HG02840 (cell line): ENCODE results near the gene SYT3.
"Not testable (repeated sequence)": the region's sequence is repeated elsewhere in the genome, so short reads cannot be mapped to it uniquely, and the experiment has no call there.

Experiments used
- ATAC-seq: cut with Tn5 transposase; IDR thresholded peaks from one replicate; pipeline ENCODE4 v1.9.1; 2021; ENCODE audit warnings: mild to moderate bottlenecking, moderate library complexity, moderate number of reproducible peaks; ENCODE audit not compliant: unreplicated experiment, low FRiP score

Gene SYT3

DNA sequence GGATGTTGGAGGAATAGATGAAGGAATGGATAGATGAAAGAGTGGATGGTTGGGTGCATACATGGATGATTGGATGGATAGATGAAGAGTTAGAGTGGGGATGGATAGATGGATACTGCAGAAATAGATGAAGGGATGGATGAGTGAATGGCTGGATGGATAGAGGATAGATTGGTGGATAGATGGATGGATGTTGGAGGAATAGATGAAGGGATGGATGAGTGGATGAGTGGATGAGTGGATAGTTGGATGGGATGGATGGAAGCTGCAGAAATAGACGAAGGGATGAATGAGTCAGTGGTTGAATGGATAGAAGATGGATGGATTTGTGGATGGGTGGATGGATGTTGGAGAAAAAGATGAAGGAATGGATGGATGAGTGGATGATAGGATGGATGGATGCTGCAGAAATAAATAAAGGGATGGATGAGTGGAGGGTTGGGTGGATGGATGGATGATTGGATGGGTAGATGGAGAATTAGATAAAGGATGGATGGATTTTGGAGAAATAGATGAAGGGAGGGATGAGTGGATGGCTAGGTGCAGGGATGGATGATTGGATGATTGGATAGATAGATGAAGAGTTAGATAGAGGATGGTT, 4.7 kb upstream of the SYT3 start:
- no peak for ATAC-seq

DNA sequence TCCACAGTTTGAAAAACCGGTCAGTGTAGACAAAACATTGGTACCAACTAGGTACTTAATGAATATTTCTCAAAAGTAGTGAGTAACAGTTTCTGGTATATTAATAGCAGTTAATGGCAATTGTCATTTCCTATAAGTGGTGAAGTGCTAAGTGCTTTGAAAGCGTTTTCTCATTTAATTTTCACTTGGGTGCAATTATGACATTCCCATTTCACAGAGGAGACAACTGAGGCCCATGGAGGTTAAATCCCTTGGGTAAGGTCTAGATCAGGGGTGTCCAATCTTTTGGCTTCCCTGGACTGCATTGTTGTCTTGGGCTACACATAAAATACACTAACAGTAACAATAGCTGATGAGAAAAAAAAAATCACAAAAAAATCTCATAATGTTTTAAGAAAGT, 687 bp upstream of the SYT3 start:
- ATAC-seq = no peak

DNA sequence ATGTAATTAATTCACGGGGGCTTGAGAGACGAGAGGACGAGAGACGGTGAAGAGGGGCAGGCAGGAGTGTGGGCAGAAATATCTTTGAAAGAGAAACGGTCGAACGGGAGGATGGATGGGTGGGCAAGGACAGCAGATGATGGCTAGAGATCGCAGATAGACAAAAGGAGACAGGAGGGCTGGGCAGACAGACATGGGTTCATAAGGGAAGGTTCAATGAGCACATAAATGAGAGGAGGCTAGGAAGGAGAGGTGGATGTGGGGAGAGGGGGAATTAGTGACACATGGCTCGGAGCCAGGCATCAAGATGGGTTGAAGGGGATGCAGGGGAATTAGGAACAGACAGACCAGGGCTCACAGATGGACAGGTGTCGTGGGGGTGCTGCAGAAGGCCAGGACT, 1.1 kb downstream of the SYT3 start:
- no peak for ATAC-seq

DNA sequence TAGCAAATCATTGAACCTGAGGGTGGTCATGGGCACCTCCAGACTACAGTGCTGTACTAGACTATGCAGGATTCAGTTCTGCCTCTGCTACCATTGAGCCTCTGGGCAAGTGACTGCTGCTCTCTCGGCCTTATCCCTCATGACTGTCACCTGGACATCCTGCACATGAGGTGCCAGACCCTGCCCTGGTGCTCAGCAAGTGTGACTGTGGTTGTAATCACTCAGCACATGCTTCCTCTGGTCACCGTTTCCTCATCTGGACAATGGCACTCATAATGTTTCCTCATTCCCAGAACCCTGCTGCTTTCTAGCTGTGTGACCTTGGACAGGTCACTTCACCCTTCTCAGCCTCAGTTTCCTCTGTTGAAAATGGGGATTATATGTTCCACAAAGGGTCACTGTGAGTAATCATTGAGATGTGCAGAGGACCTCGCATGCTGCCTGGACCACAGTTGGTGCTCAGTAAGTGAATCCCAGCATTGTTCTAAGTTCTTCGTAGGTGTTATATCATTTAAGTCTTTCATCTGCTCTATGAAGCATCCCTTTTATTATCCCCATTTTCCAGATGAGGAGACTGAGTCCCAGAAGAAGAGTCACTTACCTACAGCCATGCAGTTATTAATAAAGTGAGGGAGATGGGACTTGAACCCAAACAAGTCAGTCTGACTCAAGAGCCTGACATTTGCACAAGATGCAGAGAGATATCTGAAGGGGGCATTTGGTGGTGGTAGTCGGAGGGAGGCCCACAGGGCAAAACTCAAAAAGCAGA, 3.2 kb downstream of the SYT3 start:
- ATAC-seq = no peak

DNA sequence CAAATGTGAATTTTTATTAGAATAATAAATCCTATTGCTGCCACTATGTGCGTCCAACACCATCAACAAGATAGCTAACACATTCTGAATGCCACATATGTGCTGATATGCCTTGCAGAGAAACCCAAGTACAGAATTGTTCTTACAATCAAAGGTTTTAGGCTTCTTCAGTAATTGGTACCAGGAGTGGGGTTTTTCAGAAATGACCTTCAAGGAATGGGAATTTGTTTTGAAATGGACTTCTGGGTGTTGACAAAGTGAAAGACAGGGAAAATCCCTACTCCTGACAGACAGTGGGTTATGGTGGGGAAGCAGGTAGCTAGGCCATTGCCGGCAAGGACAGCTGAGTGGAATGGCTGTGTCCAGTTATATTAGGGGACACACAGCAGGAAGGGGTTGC, 5.7 kb downstream of the SYT3 start:
- ATAC-seq = no peak

DNA sequence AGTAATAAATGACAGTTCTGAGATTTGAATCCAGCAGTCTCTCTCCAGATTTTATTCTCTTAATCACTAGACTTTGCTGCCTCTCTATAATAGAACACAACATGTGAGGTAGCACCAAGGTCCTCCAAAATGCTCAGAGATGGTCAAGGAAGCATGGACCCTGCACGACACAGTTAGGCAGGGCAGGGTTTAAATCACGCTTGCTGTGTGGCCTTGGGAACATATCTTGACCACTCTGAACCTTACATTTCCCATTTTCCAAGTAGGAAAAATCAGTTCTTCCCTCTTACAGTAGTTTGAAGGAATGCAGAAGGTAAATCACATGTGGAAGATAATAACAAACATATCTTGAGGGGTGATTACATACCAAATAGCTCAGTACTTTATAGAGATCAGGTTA, 6.3 kb downstream of the SYT3 start:
- no peak for ATAC-seq

DNA sequence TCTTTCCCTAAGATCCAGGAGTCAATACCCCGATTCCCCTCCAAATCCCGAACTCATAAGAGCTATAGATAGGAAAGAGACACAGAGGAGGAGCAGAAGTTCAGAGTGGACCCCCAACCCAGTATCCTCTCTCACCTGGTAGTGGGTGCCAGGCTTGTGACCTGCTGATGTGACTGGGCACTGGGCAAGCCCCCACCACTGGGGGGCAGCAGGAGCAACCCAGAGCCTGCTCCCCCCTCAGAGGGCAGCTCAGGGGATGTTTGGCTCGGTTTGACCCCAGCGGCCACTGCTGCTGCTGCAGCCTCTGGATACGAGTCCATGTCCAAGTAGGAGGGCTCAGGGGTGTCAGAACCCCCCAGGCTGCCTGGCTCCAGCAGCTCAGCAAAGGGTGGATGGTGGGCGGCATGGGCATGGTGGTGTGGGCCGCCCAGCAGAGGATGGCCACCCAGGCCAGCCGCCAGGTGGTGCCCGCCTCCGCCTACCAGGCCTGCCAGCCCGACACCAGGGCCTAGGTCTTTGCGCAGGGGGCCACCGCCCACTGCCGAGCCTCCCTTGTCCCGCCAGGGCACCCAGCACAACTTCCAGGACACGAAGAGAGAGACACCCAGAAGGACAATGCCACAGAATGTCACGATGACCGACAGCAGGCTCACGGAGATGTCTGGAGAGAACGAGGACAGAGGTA, 7.4 kb downstream of the SYT3 start:
- ATAC-seq = no peak

DNA sequence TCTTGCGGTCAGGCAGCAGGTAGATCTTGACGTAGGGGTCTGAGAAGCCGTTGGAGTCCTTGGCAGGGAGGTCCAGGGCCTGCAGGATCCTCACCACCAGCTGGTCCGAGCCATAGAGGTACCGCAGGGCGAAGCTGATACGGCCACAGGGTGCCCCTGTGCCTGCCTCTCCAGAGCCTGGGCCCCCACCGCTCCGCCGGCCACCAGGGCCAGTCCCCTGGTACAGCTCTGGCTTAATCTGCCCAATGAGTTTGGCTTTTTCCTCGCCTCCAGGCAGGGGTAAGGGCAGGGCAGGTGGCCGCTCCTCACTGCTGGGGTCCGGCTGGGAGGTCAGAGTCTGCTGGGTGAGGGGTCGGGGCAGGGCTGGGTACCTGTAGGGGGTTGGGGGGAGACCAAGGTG, 9.9 kb downstream of the SYT3 start:
- no peak for ATAC-seq

DNA sequence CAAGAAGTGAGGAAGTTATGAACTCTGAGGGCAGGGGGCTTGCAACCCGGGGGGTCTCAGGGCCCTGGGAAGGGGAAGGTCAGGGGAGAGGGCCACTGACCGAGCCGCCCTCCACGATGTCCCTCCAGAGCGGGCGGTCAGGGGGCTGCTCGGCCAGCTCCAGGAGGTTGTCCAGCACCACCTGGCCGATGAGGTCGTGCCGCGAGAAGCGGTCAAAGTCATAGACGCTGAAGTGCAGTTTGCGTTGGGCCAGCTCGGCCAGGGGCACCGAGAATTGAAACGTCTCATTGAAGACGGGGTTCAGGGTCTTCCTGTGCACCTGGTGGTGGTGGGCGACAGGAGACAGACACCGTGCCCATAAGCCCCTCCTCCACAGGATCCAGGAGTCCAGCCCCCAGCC, 10.5 kb downstream of the SYT3 start:
- no peak for ATAC-seq

DNA sequence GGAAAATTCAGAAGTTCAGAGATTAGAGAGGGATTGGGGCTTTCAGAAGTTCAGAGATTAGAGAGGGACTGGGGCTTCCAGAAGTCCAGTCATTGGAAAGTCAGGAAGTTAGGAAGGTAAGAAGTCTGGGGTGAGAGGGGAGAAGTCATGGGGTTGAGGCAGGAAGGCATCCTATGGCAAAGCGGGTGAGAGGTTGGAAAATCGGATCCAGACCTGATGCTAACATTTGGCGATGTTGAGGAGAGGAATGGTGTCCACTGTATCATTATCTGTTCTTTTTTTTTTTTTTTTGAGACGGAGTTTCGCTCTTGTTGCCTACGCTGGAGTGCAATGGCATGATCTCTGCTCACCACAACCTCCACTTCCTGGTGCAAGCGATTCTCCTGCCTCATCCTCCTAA, 11.1 kb downstream of the SYT3 start:
- no peak for ATAC-seq

DNA sequence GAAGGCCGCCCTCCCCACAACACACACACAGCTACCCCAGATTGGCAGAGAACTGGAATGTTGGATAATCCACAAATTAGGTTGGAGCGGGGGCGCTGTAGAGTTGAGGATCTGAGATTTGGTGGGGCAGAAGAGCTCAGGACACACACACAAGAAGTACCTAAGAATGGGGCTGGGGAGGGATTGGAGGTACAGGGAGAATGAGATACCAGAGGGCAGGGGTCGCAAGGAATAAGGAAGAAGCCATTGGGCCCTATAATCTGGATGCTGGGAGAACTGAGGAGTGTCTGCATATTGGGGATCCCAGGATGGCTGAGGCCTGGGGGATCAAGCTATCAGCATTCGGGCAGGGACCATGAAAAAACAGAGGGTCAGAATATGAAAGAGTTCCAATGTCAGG, 11.5 kb downstream of the SYT3 start:
- no peak for ATAC-seq

DNA sequence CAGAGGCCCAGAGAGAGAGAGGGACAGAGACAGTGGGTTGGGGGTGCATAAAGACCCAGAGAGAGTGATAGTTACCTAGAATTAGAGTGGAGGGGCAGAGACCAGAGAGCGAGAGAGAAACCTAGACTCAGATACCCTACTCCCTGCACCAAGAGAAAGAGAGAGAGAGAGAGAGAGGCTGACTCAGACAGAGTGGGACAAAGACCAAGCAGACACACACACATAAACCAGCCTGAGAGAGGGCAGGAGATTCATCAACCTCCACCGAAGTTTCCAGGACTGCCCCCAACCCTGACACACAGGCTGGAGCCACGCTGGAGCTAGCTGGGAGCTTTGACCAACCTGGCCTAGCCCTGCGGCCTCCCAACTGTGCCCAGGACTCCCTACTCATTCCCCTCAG, 12.9 kb downstream of the SYT3 start:
- no peak for ATAC-seq

DNA sequence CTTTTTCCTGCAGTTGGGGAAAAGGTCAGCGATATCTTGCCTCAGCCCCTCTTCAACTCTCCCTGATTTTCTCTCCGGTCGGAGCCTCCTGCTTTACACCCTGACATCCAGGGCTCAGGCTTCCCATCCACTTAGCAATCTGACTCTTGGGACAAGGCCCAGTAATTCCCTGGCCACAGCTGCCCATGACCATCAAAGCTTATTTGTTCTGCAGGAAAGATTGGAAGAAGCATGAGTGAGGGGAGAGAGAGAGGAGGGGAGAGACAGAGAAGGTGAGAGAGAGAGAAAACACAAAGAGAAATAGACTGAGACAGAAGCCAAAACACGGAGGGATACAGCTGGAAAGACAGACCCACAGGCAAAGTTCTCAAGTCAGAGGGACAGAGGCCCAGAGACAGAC, 13.7 kb downstream of the SYT3 start:
- no peak for ATAC-seq

DNA sequence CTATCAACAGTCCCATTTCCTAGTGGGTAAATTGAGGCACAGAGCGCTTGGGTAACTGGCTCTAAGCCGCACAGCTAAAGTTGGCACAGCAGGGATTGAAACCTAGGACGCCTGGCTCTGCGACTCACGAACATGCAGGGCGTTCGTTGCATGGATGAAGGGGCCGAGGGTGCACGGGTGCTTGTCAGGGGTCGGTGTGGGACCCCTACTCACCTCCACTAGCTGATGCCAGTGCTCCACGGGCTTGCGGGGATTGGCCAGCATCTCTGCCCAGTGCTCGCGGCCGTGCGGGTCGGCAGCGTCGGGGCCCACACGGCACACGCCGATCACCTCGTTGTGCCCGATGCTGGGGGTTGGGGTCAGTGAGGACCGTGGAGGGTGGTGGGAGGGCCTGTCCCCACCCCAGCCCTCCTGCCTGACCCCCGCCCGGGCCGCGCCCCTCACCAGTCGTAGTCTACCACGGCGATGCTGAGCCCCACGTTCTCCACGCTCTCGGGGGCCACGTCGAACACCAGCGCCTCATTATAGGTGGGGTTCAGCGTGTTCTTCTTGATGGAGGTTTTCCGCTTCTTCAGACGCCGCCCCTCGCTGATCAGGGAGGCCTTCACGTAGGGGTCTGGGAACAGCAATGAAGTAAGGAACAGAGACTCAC, 14.6 kb downstream of the SYT3 start:
- no peak for ATAC-seq

DNA sequence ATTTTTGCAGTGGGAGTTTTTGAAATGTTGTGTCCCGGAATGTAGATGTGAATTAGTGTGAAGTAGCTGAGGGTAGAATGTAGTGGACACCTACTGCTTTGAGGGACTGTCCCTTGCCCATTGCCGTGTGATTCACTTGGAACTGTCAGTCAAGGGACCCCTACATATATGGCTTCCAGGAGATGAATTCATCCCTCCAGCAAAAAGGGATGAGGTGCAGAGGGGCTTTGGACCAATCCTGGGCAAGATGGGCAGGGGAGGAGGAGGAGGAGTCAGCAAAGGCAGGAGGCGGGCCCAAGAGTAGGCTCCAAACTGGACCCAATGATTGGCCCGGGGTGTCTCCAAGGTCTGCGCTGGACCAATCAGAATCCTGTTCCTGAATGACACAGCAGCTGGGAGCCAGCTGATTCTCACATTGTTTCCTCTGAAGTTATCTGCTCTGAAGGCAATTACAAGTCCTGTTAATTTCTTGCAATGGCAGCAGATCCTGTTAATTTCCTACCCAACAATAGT, 19.2 kb downstream of the SYT3 start:
- not testable (repeated sequence) for ATAC-seq

DNA sequence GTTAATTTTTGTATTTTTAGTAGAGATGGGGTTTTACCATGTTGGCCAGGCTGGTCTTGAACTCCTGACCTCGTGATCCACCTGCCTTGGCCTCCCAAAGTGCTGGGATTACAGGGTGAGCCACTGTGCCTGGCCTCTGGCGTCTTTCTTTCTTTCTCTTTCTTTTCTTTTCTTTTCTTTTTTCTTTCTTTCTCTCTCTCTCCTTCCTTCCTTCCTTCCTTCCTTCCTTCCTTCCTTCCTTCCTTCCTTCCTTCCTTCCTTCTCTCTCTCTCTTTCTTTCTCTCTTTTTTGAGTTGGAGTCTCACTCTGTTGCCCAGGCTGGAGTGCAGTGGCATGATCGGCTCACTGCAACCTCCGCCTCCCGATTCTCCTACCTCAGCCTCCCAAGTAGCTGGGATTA, 20.5 kb downstream of the SYT3 start:
- ATAC-seq = not testable (repeated sequence)

DNA sequence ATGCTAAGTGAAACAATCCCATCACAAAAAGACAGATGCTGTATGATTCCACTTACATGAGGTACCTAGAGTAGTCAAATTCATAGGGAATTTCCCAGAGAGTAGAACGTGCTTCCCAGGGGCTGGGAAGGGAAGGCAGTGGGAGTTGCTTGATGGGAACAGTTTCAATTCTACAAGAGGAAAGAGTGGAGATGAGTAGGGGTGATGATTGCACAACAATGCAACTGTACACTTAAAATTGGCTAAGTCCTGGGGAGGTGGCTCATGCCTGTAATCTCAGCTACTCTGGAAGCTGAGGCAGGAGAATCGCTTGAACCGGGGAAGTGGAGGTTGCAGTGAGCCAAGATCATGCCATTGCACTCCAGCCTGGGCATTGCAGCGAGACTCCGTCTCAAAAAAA, 21.3 kb downstream of the SYT3 start:
- not testable (repeated sequence) for ATAC-seq

DNA sequence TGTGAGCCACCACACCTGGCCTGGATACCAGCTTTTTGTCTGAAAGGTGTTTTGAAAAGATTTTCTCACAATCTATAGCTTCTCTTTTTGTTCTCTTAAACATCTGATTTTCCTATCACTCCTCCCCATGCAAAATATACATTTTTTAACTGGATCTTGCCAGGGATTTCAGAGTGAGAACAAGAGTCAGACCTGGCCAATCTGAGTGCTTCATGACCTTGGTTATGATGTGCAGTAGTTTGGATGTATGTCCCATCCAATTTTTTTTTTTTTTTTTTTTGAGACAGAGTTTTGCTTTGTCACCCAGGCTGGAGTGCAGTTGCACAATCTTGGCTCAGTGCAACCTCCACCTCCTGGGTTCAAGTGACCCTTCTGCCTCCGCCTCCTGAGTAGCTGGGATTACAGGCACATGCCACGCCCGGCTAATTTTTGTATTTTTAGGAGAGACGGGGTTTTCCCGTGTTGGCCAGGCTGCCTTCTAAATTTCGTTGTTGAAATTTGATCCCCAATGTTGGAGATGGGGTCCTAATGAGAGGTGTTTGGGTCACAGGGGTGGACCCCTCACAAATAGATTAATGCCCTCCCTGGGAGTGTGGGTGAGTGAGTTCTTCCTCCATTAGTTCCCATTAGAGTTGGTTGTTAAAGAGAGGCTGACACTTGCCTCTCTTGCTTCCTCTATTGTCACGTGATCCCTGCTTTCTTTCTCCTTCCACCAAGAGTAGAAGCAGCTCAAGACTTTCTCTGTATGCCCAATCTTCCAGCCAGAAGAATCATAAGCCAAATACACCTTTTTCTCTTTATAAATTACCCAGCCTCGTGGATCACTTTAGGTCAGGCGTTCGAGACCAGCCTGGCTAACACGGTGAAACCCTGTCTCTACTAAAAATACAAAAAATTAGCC, 26.9 kb downstream of the SYT3 start:
- ATAC-seq = not testable (repeated sequence)

DNA sequence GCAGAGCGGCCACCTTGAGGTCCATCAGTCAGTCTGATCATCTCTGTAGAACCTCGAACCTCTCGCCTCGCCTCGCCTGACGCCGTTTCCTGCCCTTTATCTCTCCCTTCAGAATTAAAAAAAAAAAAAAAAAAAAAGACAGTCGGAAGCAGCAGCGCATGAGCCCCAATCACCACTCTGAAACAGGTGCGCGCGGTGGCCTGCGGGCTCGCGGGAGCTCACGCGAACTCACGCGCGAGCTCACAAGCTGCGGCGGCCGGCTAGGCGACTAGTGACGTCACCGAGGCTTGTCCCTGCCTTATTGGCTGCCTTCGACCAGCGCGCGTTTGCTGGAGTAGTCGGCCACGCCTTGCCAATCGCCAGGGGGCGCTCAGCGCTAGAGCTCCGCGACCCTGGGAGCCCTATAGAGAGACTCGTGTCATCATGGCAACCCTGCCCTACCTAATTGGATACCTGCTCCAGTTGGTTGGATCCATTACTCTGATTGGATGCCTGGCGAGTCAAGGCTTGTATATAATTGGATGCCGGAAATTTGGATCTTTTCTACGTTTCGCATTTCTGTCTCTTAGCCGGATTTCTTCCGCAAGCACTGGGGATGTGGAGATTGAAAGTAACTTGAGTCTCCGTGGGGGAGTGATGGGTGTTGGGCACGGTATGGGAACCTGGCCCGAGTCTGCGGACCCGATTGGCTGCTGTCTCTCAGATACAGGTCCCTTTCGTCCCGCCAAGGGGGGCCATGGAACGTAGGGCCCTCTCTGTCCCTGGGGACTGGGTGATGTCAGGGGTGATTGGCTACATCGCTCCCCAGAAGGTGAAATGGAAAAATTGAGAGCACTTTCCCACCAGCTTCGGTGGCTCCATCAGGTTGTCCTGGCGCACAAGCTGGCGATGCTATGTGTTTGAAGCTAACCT, 31.6 kb downstream of the SYT3 start:
- ATAC-seq = no peak
